AML-193 (cell line): ENCODE measurements around the gene RNASE4.
"Not testable (repeated sequence)": the region's sequence is repeated elsewhere in the genome, so short reads cannot be mapped to it uniquely, and the experiment has no call there.

ENCODE experiments used
- DNase-seq, 2 experiments: peaks; one replicate each; lab custom pipeline; 2025; lab: John Stamatoyannopoulos, UW

Gene RNASE4

GRCh38 chr14:20698934-20699333 lies 14.6 kb downstream of the RNASE4 start:
- no peak for DNase-seq

GRCh38 chr14:20699931-20700330 lies 15.6 kb downstream of the RNASE4 start:
- DNase-seq = no peak

- not testable (repeated sequence) for DNase-seq
Measured at GRCh38 chr14:20700965-20701364, 16.6 kb downstream of the RNASE4 start.

GRCh38 chr14:20706657-20707355 lies 22.4 kb downstream of the RNASE4 start:
- DNase-seq = no peak

GRCh38 chr14:20707622-20708021 lies 23.3 kb downstream of the RNASE4 start:
- DNase-seq = no peak

GRCh38 chr14:20711261-20711660 lies 26.9 kb downstream of the RNASE4 start:
- DNase-seq = no peak

GRCh38 chr14:20711685-20712084 lies 27.3 kb downstream of the RNASE4 start:
- DNase-seq = no peak

GRCh38 chr14:20712904-20713303 lies 28.5 kb downstream of the RNASE4 start:
- DNase-seq = no peak

- peak; percentile 86 to 87 for DNase-seq
Measured at GRCh38 chr14:20714593-20715250, 30.4 kb downstream of the RNASE4 start.

GRCh38 chr14:20719777-20720176 lies 35.4 kb downstream of the RNASE4 start:
- no peak for DNase-seq

- DNase-seq = no peak
Measured at GRCh38 chr14:20720741-20721140, 36.4 kb downstream of the RNASE4 start.

GRCh38 chr14:20722016-20722415 lies 37.7 kb downstream of the RNASE4 start:
- no peak for DNase-seq

GRCh38 chr14:20723488-20723887 lies 39.1 kb downstream of the RNASE4 start:
- no peak for DNase-seq

- not testable (repeated sequence) for DNase-seq
Measured at GRCh38 chr14:20726121-20726520, 41.8 kb downstream of the RNASE4 start.

GRCh38 chr14:20726531-20726930 lies 42.2 kb downstream of the RNASE4 start:
- DNase-seq = no peak

- no peak for DNase-seq
Measured at GRCh38 chr14:20730891-20731290, 46.5 kb downstream of the RNASE4 start.

- DNase-seq = no peak
Measured at GRCh38 chr14:20732477-20732876, 48.1 kb downstream of the RNASE4 start.

- no peak for DNase-seq
Measured at GRCh38 chr14:20732979-20733635, 48.7 kb downstream of the RNASE4 start.

- DNase-seq = no peak
Measured at GRCh38 chr14:20733684-20734429, 49.5 kb downstream of the RNASE4 start.

- no peak for DNase-seq
Measured at GRCh38 chr14:20734430-20734806, 50.1 kb downstream of the RNASE4 start.

GRCh38 chr14:20738292-20738691 lies 53.9 kb downstream of the RNASE4 start:
- not testable (repeated sequence) for DNase-seq

GRCh38 chr14:20742132-20742531 lies 57.8 kb downstream of the RNASE4 start:
- DNase-seq = no peak
